Activated CD8-positive, alpha-beta memory T cell treated with anti-CD3 and anti-CD28 coated beads, Interleukin-2, amount 50 U/mL, for 24 hours (primary cell): Measurements from ENCODE around the gene CFL1.

Experiments
- DNase-seq: peaks from one replicate; pipeline ENCODE4 v3.0.0-alpha.2; 2020; ENCODE audit errors: extremely low read depth

Gene CFL1

DNA sequence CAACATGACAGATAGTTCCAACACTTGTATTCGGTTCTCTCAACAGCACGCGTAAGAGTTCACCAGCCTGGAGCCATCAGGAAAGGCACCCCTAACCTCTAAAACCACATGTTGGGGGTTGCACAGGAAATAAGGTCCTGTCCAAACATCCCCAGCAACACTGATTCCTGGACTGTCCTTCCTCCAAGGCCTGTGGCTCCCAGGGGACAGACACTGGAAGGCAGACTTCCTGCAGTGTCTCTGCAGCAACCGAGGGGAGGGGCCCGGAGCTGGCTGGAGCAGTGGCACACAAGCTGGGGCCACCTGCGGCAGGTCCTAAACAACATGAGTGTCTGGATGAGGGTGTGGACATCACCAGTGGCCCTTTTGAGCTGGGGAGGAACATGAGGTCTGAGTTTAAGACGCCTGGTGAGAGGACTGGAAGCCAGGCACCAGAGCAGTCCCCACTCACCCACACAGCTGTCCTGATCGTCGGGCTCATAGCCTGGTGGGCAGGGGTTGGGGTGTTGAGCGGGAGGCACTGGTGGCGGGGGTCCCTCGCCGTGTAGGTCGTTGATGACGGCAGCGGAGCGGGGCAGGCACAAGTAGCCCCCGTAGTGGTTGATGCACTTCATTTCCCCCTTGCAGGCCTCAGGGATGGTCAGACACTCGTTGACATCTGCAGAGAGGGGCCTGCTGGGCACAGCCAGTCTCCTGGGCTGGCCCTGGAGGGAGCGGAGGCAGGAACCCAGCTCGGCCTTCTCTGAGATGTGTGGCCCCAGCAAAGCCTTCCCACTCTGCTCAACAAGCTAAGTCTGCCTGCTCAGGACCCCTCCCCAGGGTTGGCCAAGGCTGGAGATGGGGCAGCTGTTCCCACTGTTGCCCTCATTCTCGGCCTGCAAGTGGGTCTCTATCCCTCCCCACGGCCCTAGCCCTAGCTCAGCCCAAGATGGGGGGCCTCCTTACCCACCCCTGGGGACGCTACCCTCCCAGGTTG is 13.0 kb upstream of the CFL1 start:
- DNase-seq, result no peak

DNA sequence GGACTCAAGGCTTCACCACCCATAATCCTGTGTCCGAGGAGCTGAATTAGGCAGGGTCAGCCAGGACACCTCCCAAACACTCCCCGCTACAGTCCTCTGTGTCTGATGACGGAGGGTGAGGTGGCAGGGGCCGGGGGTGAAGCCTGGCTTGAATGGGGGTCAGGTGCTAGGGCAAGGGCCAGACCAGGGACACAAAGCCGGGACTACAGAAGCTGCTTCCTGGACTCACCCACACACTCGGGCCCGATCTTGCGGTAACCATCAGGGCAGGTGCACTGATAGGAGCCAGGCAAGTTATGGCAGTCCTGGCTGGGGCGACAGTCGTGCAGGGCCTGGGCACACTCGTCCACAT is 12.3 kb upstream of the CFL1 start:
- DNase-seq, result no peak

DNA sequence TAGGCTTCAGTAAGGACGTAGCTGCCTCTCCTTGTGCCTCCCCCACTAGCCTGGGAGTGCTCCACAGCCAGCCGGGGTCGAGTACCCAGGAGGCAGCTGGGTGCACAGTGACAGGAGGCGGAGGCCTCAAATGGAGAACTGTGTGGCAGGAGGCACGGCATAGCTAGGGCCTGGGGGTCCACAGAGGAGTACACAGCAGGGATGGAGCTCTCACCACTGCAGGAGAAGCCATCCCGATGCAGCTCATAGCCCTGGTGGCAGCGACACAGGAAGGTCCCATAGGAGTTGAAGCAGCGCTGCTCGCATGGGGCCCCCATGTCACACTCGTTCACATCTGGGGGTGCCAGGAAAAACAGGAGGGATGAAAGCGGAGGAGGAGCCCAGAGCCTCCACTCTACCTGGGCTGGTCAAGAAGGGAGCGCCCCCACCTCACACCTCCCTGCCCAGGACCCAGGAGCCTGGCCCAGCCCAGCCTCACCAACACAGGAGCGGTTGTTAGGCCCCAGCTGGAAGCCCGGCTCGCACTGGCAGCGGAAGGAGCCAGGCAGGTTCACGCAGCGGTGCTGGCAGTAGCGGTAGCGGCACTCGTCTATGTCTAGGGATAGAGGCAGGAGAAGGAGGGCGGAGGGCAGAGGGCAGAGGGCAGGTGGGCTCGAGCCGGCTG is 11.8 kb upstream of the CFL1 start:
- DNase-seq, result no peak

DNA sequence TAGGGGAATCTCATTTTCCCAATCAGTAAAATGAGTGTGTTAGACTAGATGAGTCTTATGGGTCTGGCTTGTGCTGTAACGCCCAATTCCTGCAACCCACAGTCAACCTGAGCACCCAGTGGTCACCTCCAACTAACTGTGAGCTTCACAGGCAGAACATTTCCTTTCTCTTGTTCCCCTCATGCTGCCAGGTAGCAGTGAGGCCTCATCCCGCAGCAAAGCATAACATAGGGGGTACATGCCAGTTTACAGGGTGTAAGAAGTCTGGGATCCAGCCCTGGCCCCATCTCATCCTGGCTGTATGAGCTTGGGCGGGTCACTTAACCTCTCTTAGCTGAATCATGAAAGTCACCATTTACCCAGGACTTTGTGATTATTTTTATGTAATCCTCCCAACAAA is 10.9 kb upstream of the CFL1 start:
- no peak for DNase-seq

DNA sequence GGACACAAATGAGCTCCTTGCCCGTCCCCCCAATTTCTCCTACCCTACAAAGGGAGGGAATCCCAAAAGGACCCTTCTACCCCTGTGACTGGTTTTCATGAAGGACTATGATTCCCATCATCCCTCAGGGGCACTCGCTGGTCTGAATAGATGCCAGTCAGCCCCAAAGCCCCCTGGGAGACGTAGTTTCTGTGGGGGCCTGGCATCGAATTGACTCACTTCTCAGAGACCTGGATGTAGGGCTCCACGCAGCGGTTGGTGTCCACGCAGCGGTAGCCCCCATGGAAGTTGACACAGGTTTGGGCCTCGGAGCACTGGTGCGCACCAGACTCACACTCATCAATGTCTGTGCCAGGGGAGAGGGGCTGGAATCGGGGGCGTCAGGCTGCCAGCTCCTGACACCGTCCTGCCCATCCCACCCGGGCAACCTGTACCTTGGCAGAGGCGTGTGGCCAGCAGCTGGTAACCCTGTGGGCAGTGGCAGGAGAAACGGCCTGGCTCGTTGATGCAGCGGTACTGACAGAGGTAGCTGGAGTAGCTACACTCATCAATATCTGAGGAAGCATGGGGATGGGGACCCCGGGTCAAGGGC is 10.2 kb upstream of the CFL1 start:
- no peak for DNase-seq

DNA sequence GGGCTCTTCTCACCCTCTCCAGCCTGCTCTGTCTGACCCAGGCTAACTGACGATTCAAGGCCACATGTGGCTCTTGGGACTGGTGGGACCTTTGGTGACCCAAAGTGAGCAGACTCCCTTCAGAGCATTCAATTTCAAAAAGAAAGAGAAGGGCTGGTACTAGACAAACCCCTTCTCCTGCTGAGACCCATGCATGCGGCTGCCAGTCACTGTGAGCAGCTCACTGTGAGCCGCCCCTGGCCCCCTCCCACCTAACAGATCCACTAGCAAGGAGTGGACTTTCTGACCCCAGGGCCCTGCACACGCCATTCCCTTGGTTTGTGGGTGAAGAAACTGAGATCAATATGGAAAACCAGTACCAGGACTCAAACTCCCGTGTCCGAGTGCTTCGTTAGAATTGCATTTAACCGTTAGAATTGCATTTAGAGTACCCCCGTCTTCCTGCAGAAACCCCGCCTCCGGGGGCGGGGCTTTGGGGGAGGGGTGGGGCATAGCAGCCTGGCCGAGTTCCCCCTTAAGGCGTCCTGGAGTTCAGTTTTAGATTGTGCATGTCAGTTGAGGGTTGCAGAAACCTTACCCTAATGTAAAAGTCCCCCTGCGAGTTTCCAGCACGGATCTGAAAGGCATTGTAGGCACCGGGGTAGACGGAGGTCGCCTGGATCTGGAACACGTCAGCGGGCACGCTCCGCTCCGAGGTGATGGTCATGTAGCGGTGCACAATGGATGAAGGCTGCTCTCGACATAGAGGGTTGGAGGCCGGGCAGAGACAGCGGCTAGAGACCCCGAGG is 9.5 kb upstream of the CFL1 start:
- DNase-seq, result no peak

DNA sequence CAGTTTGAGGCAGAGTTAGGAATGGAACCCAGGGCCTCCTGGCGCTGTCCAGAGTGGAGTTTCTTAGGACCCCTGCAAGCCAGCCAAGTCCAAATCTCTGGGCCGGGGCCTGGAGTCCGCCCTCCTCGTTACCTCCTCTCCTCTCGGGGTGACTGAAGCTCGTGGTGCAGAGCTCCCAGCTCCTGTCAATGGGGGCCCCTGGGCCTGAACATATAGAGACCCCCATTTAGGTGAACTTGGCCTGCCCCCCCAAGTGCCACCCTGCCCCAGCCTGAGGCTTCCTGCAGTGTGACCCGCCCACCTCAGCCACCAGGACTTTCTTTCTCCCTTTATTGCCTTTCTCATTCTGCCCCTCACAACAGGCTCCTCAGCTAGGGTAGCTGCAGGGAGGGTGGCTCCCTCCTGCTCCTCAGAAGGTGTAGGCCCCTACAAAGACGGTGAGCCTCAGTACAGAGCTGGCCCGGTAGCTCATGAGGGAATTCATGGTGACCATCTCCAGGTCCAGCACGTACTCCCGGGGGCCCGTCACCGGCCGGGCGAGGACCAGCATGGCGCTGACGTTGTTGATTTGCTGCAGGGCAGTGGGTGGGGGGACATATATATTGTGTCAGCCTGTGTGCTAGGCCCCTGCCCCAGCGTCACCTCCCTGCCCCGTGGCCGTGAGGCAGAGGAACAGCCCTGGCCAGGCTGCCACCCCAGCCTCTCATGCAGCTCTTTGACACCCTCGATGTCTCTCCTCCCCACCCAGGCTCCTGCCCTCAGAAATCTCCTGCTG is 8.7 kb upstream of the CFL1 start:
- DNase-seq, result no peak

DNA sequence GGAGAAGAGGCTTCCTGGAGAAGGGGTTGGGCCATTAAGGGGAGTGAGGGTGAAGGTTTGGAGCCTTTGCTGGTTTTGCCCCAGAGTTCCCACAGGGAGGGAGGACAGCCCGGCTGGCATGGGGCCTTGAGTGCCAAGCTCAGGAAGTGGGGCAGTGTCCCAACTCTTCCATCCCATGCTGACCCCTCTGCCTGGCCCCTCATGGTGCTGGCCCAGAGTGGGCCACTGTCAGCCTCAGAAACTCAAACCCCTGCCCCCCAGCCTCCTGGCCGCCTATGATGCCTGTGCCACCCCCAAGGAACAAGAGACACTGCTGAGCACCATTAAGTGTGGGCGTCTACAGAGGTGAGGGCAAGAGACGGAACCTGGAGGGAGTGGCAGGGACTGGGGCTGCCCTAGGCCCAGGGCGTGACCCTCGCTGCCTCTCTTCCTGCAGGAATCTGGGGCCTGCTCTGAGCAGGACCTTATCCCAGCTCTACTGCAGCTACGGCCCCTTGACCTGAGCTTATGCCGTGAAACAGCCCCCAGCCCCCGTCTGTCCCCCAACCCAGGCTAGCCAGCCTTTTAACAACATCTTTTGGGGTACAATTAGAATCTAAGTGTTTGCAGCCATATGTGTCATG is 7.7 kb upstream of the CFL1 start:
- DNase-seq, result no peak

DNA sequence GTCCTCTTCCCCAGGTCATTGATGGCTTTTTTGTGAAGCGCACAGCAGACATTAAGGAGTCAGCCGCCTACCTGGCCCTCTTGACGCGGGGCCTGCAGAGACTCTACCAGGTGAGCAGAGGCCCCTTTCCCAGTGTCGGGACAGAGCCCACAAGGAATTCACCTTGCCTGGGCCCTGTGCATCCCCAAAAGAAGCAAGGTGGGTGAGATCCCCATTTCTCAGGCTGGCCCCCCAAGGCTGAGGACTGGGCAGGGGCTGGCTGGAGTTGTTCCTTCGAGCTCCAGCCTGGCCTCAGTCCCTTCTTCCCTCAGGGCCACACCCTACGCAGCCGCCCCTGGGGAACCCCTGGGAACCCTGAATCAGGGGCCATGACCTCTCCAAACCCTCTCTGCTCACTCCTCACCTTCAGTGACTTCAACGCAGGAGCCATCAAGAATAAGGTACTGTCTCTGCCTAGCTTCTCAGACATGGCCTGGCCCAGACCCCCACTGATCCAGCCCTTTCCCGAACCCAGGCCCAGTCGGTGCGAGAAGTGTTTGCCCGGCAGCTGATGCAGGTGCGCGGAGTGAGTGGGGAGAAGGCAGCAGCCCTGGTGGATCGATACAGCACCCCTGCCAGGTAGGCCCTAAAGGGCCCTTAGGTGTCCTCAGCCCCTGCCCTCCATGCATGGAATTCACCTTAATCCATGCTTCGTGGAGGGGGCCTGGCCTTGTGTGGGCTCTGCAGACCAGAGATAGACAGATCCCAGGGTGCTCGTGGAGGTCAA is 6.9 kb upstream of the CFL1 start:
- DNase-seq, result no peak

DNA sequence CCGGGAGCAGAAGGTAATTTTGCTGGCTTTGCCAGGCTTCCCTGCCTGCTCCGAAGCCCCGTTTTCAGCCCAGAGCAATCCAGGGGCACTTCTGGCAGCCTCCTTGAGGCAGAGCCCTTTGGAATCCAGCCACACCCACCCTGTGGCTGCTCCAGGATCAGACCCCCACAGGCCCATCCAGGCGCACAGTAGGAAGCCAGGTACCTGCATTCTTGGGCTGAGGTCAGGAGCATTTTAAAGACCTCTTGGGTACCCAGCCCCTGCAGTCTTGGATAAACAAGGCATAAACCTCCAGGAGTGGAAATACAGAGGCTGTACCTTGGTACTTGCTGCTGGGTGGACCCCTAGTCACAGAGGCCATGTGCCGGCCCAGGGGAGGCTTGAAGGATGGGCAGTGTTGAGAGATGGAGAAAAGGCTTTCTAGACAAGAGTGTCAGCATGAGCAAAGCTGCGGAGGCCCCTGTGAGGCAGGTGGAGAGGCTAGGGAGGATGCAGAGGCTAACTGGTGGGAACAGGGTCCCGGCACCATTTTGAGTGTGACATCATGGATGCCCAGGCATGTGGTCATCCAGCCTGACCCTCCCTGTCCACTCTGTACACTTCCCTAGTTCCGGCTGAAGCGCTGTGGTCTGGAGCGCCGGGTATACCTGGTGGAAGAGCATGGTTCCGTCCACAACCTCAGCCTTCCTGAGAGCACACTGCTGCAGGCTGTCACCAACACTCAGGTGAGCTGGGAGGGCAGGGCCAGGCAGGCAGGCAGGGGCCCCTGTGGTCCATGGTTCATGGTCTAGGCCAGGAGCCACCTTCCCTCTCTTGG is 6.1 kb upstream of the CFL1 start:
- no peak for DNase-seq

DNA sequence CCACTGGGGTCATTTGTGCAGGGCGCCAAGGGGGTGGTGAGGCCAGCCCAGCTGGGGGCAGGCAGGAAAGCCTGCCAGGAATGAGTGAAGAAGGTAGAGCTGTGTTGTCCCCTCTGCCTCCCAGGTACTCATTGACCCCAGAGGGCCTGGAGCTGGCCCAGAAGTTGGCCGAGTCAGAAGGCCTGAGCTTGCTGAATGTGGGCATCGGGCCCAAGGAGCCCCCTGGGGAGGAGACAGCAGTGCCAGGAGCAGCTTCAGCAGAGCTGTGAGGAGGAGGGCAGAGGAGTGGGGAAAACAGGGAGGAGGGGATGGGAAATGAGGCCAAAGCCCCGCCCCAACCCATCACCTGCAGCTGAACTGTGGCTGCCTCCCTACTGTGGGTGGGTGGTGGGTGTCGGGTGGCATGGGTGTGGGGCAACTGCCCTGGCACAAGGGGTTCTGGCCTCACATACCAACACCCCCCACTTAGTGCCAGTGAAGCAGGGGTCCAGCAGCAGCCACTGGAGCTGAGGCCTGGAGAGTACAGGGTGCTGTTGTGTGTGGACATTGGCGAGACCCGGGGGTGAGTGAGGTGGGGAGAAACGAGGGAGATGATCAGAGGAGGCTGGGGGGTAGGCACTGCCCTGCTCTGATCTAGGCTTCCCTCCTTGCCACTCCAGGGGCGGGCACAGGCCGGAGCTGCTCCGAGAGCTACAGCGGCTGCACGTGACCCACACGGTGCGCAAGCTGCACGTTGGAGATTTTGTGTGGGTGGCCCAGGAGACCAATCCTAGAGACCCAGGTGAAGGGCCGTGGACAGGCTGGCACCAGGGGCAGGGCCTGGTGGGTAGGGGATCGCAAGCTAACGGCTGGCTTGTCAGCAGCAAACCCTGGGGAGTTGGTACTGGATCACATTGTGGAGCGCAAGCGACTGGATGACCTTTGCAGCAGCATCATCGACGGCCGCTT is 5.2 kb upstream of the CFL1 start:
- no peak for DNase-seq

DNA sequence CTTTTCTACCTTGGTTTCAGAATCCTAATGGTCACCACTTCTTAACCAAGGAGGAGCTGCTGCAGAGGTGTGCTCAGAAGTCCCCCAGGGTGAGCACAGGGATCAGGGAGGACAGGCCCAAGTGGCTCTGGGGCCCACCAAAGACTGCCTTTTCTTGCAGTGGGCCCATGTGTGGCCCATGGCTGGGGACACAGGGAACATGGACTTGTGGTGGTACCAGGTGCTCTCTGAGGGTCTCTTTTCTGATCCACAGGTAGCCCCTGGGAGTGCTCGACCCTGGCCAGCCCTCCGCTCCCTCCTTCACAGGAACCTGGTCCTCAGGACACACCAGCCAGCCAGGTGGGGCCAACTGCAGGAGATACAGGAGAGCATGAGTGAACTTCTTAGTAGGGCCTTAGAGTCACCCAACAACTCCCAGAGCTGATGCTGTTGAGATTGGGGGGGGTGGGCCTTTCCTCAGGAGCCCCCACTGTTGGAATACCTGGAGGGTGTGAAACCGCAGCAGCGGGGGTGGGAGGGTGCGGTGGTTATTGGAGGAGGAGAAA is 4.3 kb upstream of the CFL1 start:
- no peak for DNase-seq

DNA sequence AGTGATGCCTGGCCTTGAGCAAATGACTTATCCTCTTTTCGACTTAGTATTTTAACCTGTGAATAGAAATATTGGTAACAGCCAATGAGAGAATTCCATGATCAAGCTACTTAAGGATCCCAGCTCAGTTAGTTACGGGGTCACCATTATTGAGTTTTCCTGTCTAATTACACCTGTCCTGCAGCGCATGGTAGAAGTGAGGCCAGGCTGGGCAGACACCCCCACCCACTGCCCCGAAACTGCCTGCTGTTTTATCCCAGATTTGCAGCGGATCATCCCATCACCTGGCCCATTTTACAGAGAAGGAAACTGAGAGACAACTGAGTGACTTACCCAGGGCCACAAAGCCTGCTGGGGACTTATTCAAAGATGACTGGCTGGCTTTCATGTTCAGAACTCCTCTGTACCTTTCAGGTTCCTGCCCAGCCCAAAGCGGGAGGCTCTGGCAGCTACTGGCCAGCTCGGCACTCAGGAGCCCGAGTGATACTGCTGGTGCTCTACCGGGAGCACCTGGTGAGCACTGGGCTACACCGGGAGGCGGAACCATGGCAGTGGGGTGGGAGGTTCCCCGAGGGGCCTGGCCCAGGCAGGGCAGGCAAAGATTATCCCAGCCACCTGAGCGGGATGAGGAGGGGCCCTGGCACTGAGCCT is 3.7 kb upstream of the CFL1 start:
- no peak for DNase-seq

DNA sequence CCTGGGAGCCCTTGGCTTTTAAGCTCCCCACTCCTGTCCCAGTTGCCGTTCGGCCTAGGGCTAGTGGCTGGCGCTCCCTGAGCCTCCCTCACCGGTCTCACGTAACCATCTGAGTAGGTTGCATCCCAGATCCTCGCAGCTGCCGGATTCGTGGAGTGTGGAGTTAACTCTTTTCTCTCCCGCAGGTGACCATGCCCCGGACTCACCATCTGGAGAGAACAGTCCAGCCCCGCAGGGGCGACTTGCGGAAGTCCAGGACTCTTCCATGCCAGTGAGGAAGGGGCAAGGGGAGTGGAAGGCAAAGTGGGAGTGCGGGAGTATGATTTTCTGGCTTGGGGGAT is 3.2 kb upstream of the CFL1 start:
- DNase-seq, result no peak

DNA sequence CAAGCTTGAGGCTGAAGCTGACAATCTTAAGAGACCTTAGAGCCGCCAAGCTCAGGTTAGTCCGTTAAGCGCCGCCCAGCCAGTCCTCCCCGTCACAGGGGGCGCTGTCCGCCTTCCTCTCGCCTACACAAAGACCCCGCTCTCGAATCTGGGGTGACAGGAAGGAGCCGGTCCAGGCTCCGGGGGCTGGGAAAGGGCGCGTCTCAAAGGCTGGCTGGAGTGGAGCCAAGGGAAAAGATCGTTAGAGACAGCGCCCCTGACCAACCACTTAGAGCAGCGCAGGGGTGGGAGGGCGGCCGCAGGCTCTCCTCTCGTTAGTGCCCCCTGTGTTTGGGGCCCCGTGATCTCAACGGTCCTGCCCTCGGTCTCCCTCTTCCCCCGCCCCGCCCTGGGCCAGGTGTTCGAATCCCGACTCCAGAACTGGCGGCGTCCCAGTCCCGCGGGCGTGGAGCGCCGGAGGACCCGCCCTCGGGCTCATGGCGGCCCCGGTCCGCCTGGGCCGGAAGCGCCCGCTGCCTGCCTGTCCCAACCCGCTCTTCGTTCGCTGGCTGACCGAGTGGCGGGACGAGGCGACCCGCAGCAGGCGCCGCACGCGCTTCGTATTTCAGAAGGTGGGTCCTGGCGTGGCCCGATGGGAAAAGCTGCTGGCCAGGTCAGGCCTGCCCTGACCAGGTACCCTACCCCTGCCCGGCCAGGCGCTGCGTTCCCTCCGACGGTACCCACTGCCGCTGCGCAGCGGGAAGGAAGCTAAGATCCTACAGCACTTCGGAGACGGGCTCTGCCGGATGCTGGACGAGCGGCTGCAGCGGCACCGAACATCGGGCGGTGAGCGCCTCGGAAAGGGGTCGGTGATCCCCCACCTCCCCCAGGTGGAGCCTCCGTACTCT is 2.5 kb upstream of the CFL1 start, which contains the start of gene MUS81:
MUS81 (plus strand) TSS at position 156 of the 887 bp plus-strand sequence; CDS start at position 477, 321 bp downstream.
- DNase-seq, result peak; percentile 93

DNA sequence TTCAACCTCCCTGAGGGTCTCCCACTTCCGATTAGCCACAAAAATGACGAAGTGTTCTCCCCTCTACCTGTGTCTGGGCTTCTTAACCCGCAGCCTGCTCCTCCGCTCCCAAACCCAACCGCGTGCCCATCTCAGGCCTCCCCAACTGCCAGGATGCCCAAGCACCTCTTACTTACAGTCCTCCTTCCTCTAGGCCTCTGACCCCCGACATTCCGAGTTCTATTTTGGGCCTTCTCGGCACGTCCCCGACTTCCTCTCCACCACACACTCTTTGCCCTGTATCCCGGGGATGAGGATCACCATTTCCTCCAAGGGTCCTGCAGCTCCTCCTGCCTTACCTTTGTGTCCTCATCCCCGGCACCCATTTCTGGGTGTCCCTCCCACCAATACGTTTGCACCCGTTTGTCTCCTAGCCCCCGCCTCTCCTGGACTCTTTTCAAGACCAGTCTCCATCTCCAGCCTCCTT is 1.9 kb upstream of the CFL1 start:
- no peak for DNase-seq
